Measurements from ENCODE around the gene CCDC142. TPM values are rescaled to one million over a fixed set of nuclear protein-coding genes. Genes with fewer than 3 reads are reported as not detected.

The CCDC142 gene
- total RNA-seq, 3 donors from 2014 or later, result 22.6 to 36.5 (median 28.5) TPM

DNA sequence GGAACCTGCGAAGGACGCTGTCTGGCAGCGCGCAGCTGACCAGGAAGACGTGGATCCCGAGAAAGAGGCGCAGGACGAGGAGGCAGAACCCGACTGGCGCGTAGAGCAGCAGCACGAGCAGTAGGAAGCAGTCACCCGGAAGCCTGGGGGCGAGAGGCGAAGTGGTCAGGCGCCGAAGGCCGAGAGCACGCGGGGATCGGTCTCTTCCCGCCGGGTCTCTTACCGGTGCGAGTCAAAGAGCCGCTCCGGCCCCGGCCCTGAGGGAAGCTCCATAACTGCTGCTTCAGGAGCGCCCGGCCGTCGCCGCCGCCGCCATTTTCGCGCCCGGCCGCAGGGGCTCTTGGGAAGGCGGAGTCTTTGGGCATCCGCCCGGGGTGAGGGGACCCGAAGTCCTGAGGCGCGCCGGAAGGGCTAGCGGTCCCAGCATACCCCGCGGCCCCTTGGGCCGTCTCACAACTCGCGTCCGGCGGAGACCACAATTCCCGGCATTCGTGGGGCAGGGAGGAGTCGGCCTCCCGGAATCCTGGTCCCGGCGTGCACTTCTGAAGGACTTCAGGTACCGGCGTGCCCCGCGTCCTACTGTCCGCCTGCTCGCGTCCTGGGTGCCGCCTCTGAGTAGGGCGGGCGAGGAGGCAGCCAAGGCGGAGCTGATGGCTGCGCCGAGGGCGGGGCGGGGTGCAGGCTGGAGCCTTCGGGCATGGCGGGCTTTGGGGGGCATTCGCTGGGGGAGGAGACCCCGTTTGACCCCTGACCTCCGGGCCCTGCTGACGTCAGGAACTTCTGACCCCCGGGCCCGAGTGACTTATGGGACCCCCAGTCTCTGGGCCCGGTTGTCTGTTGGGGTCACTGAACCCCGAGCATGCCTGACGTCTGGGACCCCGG is 46.8 kb upstream of the CCDC142 start, which contains the start of the genes AUP1 and HTRA2:
TSS of gene AUP1 (minus strand) at position 350 of the 882 bp plus-strand sequence. CDS start at position 273, 77 bp downstream.
TSS of gene HTRA2 (plus strand) at position 577 of the 882 bp plus-strand sequence. CDS start at position 651, 74 bp downstream.
- TF ChIP-seq CTCF (IDR thresholded peaks at IDR 0.05), result no peak
- ATAC-seq, result peak; percentile 90
- Histone ChIP-seq H3K4me1 (ENCODE audit: low read depth) (peaks cover 11% of the 10 kb centered on the region), H3K36me3 (ENCODE audit: low read depth) (no peaks in the 10 kb centered on the region), H3K9me3 (no peaks in the 10 kb centered on the region), H3K4me3 (peak within 1 kb of the TSS; percentile 79)
- intact Hi-C loops (cut with DNase I, micrococcal nuclease), result loop anchor here in 1 of 2 donors (10.0 kb wide), 1 partner anchor 45 kb away; the partner anchor contains the start of genes CCDC142 and TTC31
- peak; percentile 98 to 99 (median 98) for DNase-seq

GRCh38 chr2:74528600-74529356 is 46.0 kb upstream of the CCDC142 start:
- peaks cover 11% of the 10 kb centered on the region for H3K4me1 ChIP-seq (ENCODE audit: low read depth)
- DNase-seq (peak in 1 of 3 donors; percentile 54), ATAC-seq (peak; percentile 9)
- H3K4me3 ChIP-seq, result peak overlapping the region; percentile 79
- intact Hi-C loops (cut with DNase I, micrococcal nuclease), result no loop called here
- no peaks in the 10 kb centered on the region for H3K9me3 ChIP-seq
- no peak for TF ChIP-seq CTCF (IDR thresholded peaks at IDR 0.05)
- no peaks in the 10 kb centered on the region for H3K36me3 ChIP-seq (ENCODE audit: low read depth)

DNA sequence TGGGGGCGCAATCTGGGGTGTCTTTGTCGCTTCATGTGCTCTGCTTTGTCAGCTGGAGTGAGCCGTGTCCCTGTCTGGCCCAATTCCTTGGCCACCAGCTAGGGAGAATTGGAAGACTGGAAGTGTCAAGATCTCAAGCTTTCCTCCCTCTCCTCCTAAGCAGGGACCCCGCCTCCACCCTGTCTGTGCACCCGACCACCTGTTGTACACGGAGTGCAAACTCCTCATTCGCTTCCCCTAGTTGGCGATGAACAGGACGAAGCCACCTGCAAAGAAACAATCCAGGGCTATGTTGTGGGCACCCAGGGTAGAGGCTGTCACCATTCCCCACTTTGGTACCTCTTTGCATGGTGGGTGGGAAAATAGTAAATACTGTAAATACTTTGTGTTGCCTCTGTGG is 44.9 kb upstream of the CCDC142 start:
- TF ChIP-seq CTCF (IDR thresholded peaks at IDR 0.05), result no peak
- Histone ChIP-seq H3K9me3 (no peaks in the 10 kb centered on the region), H3K4me1 (ENCODE audit: low read depth) (peaks cover 11% of the 10 kb centered on the region), H3K36me3 (ENCODE audit: low read depth) (no peaks in the 10 kb centered on the region), H3K4me3 (no peak overlapping the region)
- no peak for ATAC-seq
- intact Hi-C loops (cut with DNase I, micrococcal nuclease), result no loop called here
- DNase-seq, result no peak

- intact Hi-C loops (cut with DNase I, micrococcal nuclease), result no loop called here
- Histone ChIP-seq H3K4me3 (no peak overlapping the region), H3K4me1 (ENCODE audit: low read depth) (peaks cover 11% of the 10 kb centered on the region), H3K36me3 (ENCODE audit: low read depth) (no peaks in the 10 kb centered on the region), H3K9me3 (no peaks in the 10 kb centered on the region)
- no peak for TF ChIP-seq CTCF (IDR thresholded peaks at IDR 0.05)
- DNase-seq (no peak), ATAC-seq (no peak)
Observed at GRCh38 chr2:74526649-74527230, 43.9 kb upstream of the CCDC142 start.
